Measurements from ENCODE around the gene TUFM.
A peak's percentile ranks its signal among the peaks of the same experiment; 100 is the strongest.
"Not testable (repeated sequence)": the region's sequence is repeated elsewhere in the genome, so short reads cannot be mapped to it uniquely, and the experiment has no call there.

The TUFM gene

DNA sequence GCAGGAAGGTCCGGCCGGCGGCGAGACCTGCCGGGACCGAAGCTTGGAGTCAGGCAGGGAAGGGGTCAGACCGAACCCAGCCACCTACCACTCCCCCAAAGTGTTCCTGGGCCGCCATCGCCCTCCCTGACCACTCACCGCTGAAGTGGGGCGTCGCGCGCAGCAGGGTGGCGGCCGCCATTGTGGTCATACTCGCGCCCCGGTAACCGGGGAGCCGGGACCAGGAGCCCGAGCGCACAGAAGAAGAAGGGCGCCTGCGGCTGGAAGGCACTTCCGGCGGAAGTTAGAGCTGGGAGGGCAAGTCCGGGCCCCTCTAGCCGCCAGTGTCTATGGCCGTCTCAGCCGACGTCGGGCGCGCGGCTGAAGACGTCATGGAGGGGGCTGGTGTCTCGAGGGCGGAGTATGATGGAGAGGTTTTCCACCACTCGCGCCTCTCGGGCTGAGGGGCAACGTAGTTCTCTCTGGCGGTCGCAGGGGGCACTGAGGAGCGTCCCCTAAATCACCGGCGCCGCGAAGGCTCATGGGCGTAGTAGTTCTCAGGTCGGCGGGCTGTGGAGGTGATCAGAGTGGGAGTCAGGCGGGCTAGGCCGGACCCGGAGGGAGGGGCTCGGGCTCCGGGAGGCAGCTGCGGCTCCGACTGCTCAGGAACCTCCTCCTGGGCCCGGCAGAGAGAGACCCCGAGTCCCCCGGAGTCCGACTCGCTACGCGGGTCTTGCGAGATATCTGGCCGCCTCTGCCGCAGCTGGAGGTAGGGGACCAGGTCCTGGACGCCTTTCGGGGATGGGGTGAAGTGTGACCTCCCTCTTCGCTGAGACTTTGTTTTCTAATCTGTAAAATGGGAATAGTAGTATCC is at the start of gene TUFM:
TSS of gene TUFM (minus strand) at position 269 of the 853 bp plus-strand sequence. CDS start at position 190, 79 bp downstream.
- WGBS (ENCODE audit: insufficient coverage, insufficient read length): no CpG with 5 or more reads among the region's 73 CpGs
- peaks cover 27% of the 10 kb centered on the region for H3K36me3 ChIP-seq (ENCODE audit: control insufficient read depth, insufficient read depth, low read length)
- H3K27me3 ChIP-seq (ENCODE audit: control insufficient read depth, insufficient read depth, low read length): no peaks in the 10 kb centered on the region
- no peaks in the 10 kb centered on the region for H3K9me3 ChIP-seq (ENCODE audit: control insufficient read depth, insufficient read depth, low read length)
- DNase-seq (ENCODE audit: low read depth, low spot score): peak; percentile 94
- peak within 1 kb of the TSS; percentile 75 for H3K4me3 ChIP-seq (ENCODE audit: low read length)
- no peak within 1 kb of the TSS for H3K27ac ChIP-seq (ENCODE audit: low read length)
- no peaks in the 10 kb centered on the region for H3K4me1 ChIP-seq (ENCODE audit: control insufficient read depth, insufficient read depth, low read length)

DNA sequence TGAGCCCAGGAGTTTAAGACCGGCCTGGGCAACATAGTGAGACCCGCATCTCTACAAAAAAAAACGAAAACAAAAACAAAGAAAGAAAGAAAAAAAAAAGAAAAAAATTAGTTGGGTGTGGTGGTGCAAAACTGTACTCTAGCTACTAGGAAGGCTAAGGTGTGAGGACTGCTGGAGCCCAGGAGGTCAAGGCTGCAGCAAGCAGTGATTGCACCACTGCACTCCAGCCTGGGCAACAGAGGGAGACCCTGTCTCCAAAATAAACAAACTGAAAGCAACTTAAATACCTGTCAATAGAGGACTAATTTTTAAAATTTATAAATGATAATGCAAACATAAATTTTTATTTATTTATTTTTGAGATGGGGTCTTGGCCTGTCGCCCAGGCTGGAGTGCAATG is 49.5 kb upstream of the TUFM start:
- Histone ChIP-seq H3K4me3 (ENCODE audit: low read length) (no peak overlapping the region), H3K27ac (ENCODE audit: low read length) (no peak overlapping the region), H3K36me3 (ENCODE audit: control insufficient read depth, insufficient read depth, low read length) (no peaks in the 10 kb centered on the region), H3K4me1 (ENCODE audit: control insufficient read depth, insufficient read depth, low read length) (no peaks in the 10 kb centered on the region), H3K27me3 (ENCODE audit: control insufficient read depth, insufficient read depth, low read length) (no peaks in the 10 kb centered on the region), H3K9me3 (ENCODE audit: control insufficient read depth, insufficient read depth, low read length) (no peaks in the 10 kb centered on the region)
- DNase-seq (ENCODE audit: low read depth, low spot score): no peak
- no CpG with 5 or more reads among the region's 4 CpGs for WGBS (ENCODE audit: insufficient coverage, insufficient read length)

DNA sequence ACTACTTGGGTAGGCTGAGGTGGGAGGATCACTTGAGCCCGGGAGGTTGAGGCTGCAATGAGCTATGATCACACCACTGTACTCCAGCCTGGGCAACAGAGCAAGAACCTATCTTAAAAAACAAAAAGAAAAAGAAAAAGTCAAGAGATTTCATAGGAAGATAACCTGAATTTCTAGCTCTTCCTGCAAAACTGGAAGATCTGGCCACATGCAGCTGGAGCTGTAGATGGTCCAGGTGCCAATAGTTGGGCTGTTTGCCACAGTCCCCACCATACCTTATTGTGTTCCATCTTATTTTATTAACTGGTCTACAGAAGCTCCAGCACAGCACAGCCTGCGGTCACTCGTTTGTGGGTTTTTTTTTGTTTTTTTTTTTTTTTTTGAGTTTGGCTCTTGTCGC is 47.1 kb upstream of the TUFM start:
- Histone ChIP-seq H3K27me3 (ENCODE audit: control insufficient read depth, insufficient read depth, low read length) (no peaks in the 10 kb centered on the region), H3K4me3 (ENCODE audit: low read length) (no peak overlapping the region), H3K4me1 (ENCODE audit: control insufficient read depth, insufficient read depth, low read length) (no peaks in the 10 kb centered on the region), H3K9me3 (ENCODE audit: control insufficient read depth, insufficient read depth, low read length) (no peaks in the 10 kb centered on the region), H3K27ac (ENCODE audit: low read length) (no peak overlapping the region), H3K36me3 (ENCODE audit: control insufficient read depth, insufficient read depth, low read length) (no peaks in the 10 kb centered on the region)
- DNase-seq (ENCODE audit: low read depth, low spot score): no peak
- WGBS (ENCODE audit: insufficient coverage, insufficient read length): no CpG with 5 or more reads among the region's 4 CpGs

DNA sequence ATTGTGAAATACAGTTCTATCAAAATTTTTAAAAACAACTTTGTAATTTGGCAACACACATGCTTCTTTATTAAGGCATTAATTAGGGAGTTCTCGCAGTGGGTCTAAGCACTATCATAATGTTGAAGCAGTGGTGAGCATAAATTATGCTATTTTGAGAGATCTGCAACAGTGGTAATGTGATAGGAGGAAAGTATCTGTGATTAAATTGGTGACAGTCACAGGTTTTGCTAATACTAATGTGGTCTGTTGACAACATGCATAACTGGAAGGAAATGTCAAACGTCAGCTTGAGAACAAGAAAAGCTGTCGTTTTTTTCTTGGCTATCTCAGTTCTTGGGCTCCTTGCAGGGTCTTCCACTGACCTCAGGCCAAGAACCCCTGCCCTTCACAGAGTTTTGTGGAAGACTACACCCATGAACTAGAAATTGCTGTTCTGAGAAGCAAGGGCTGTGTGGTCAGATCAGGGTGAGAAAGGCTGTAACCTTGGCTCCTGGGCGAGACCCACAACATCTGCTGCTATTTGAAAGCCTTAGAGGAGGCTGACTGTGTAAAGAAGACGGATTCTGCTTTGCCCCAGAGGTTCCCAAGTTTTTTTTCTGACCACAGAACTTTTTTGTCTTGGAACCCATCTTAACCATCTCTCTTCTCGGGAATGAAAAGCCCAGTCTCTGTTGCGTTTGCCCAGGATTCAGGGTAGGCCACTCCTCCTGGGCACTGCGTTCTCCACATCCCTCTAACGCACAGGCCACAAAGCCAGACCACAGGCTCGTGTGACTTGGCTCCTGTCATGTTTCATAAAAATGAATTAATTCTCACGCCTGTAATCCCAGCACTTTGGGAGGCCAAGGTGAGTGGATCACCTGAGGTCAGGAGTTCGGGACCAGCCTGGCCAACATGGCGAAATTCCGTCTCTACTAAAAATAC is 46.1 kb upstream of the TUFM start:
- Histone ChIP-seq H3K27me3 (ENCODE audit: control insufficient read depth, insufficient read depth, low read length) (no peaks in the 10 kb centered on the region), H3K9me3 (ENCODE audit: control insufficient read depth, insufficient read depth, low read length) (no peaks in the 10 kb centered on the region), H3K36me3 (ENCODE audit: control insufficient read depth, insufficient read depth, low read length) (no peaks in the 10 kb centered on the region), H3K4me3 (ENCODE audit: low read length) (no peak overlapping the region), H3K27ac (ENCODE audit: low read length) (no peak overlapping the region), H3K4me1 (ENCODE audit: control insufficient read depth, insufficient read depth, low read length) (no peaks in the 10 kb centered on the region)
- DNase-seq (ENCODE audit: low read depth, low spot score): no peak
- no CpG with 5 or more reads among the region's 14 CpGs for WGBS (ENCODE audit: insufficient coverage, insufficient read length)

DNA sequence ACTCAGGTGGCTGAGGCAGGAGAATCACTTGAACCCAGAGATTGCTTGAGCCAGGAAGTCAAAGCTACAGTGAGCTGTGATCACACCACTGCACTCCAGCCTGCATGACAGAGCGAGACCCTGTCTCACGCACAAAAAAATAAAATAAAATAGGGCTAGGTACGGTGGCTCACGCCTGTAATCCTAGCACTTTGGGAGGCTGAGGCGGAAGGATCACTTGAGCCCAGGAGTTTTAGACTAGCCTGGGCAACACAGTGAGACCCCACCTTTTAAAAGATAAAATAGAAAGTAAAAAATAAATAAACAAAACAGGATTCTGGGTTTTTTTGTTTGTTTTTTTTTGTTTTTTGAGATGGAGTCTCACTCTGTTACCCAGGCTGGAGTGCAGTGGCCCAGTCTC is 44.2 kb upstream of the TUFM start:
- not testable (repeated sequence) for H3K27ac ChIP-seq (ENCODE audit: low read length); DNase-seq (ENCODE audit: low read depth, low spot score); H3K4me1 ChIP-seq (ENCODE audit: control insufficient read depth, insufficient read depth, low read length); H3K9me3 ChIP-seq (ENCODE audit: control insufficient read depth, insufficient read depth, low read length); H3K27me3 ChIP-seq (ENCODE audit: control insufficient read depth, insufficient read depth, low read length); H3K4me3 ChIP-seq (ENCODE audit: low read length); H3K36me3 ChIP-seq (ENCODE audit: control insufficient read depth, insufficient read depth, low read length)
- WGBS (ENCODE audit: insufficient coverage, insufficient read length): no CpG with 5 or more reads among the region's 5 CpGs

DNA sequence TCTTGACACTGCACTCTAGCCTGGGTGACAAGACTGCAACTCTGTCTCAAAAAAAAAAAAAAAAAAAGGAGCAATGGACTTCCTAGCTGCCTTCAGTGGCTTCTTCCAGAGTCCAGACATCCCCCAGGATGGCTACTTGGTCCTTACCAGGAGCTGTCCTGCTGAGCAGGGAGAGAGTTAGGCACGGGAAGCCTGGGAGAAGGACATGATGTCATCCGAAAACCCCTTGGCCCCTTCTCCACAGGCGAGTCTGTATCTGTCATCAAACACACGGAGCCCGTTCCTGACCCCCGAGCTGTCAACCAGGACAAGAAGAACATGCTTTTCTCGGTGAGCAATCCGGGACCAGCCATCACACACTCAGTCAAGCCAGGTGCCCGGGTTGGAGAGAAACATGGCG is 40.8 kb upstream of the TUFM start:
- Histone ChIP-seq H3K36me3 (ENCODE audit: control insufficient read depth, insufficient read depth, low read length) (no peaks in the 10 kb centered on the region), H3K27ac (ENCODE audit: low read length) (no peak overlapping the region), H3K4me3 (ENCODE audit: low read length) (no peak overlapping the region), H3K27me3 (ENCODE audit: control insufficient read depth, insufficient read depth, low read length) (no peaks in the 10 kb centered on the region), H3K9me3 (ENCODE audit: control insufficient read depth, insufficient read depth, low read length) (no peaks in the 10 kb centered on the region), H3K4me1 (ENCODE audit: control insufficient read depth, insufficient read depth, low read length) (peaks cover 7% of the 10 kb centered on the region)
- no peak for DNase-seq (ENCODE audit: low read depth, low spot score)
- WGBS (ENCODE audit: insufficient coverage, insufficient read length): no CpG with 5 or more reads among the region's 10 CpGs

DNA sequence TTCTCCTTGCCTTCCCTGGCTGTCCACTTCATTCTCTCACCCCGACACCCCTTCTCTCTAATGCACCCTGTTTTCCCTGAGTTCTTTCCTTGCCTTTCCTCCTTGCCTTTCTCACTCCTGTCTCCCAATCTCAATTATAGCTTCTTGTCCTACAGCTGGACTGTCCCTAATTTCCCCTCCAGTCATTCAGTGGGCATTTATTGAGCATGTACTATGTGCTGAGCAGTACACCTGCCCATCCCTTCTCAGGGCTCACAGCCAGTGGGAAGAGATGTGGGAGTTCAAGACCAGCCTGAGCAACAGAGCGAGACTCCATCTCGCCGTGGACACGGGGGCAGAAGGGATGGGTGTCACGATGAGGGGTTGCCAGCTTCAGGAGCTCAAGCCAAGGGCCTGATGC is 37.9 kb upstream of the TUFM start:
- Histone ChIP-seq H3K36me3 (ENCODE audit: control insufficient read depth, insufficient read depth, low read length) (no peaks in the 10 kb centered on the region), H3K27ac (ENCODE audit: low read length) (no peak overlapping the region), H3K4me3 (ENCODE audit: low read length) (no peak overlapping the region), H3K9me3 (ENCODE audit: control insufficient read depth, insufficient read depth, low read length) (no peaks in the 10 kb centered on the region), H3K27me3 (ENCODE audit: control insufficient read depth, insufficient read depth, low read length) (no peaks in the 10 kb centered on the region), H3K4me1 (ENCODE audit: control insufficient read depth, insufficient read depth, low read length) (peaks cover 10% of the 10 kb centered on the region)
- no CpG with 5 or more reads among the region's 6 CpGs for WGBS (ENCODE audit: insufficient coverage, insufficient read length)
- DNase-seq (ENCODE audit: low read depth, low spot score): no peak

DNA sequence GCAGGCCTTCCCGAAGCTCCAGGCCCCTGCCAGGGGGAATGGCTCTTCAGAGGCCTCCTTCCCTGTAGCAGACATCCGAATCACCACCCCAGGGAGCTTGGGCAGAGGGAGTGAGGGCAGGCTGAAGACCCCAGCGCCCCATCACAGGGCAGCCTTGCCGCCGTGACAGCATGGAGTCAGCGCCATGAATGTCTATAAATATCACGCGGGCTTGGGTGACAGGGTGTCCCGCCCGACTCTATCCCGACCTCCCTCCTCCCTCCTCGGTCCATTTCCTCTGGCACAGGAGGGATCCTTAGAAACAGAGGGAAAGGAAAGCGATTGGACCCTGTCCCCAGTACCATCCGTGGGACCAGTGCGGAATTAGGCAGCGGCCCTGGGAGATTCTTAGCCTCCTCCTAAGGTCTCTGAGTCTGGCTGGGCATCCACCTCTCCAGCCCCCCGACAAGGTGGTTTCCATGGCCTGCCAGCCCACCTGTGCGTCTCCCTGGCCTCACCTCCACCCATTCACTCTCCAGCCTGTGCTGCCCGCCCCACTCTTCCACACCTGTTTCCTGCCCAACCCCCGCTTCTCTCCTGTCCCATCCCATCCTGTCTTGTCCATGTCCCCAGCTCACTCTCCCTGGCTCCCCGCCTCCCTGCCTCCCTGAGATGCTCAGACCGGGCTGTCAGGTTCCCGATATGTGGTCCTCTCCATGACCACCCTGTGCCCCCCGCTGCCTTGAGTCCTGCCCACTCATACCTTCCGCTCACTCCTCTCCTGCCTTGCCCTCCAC is 37.3 kb upstream of the TUFM start:
- no peak overlapping the region for H3K27ac ChIP-seq (ENCODE audit: low read length)
- no peaks in the 10 kb centered on the region for H3K27me3 ChIP-seq (ENCODE audit: control insufficient read depth, insufficient read depth, low read length)
- H3K4me3 ChIP-seq (ENCODE audit: low read length): no peak overlapping the region
- DNase-seq (ENCODE audit: low read depth, low spot score): no peak
- H3K36me3 ChIP-seq (ENCODE audit: control insufficient read depth, insufficient read depth, low read length): no peaks in the 10 kb centered on the region
- WGBS (ENCODE audit: insufficient coverage, insufficient read length): no CpG with 5 or more reads among the region's 25 CpGs
- H3K4me1 ChIP-seq (ENCODE audit: control insufficient read depth, insufficient read depth, low read length): peaks cover 10% of the 10 kb centered on the region
- no peaks in the 10 kb centered on the region for H3K9me3 ChIP-seq (ENCODE audit: control insufficient read depth, insufficient read depth, low read length)

DNA sequence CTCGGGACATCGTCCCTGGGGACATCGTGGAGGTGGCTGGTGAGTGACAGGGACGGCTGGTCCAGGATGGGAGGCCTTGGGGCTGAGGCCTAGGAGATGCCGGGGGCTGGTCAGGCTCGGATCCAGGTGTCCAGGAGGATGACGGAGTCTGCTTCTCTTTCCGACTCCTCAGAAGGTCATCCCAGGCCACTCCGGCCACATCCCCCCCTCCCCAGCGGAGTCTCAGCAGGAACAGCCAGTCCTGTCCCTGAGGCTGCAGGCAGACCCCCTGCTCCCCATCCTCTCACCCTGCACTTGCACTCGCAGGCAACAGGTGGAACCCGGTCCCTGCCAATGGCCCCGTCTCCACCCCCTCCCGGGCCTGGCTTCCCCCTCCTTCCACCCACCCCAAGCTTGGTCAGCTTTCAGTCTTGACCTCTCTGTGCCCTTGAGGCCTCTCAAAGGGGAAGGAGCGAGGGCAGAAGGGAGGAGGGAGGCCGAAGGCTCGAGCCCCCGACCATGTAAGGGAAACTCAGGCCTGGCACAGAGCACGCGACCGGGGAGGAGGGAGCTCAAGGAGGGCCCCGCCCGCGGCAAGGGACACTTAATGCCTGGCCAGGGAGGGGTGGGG is 36.5 kb upstream of the TUFM start:
- Histone ChIP-seq H3K4me3 (ENCODE audit: low read length) (no peak overlapping the region), H3K36me3 (ENCODE audit: control insufficient read depth, insufficient read depth, low read length) (no peaks in the 10 kb centered on the region), H3K9me3 (ENCODE audit: control insufficient read depth, insufficient read depth, low read length) (no peaks in the 10 kb centered on the region), H3K27me3 (ENCODE audit: control insufficient read depth, insufficient read depth, low read length) (no peaks in the 10 kb centered on the region), H3K27ac (ENCODE audit: low read length) (no peak overlapping the region), H3K4me1 (ENCODE audit: control insufficient read depth, insufficient read depth, low read length) (peaks cover 10% of the 10 kb centered on the region)
- no peak for DNase-seq (ENCODE audit: low read depth, low spot score)
- no CpG with 5 or more reads among the region's 24 CpGs for WGBS (ENCODE audit: insufficient coverage, insufficient read length)

DNA sequence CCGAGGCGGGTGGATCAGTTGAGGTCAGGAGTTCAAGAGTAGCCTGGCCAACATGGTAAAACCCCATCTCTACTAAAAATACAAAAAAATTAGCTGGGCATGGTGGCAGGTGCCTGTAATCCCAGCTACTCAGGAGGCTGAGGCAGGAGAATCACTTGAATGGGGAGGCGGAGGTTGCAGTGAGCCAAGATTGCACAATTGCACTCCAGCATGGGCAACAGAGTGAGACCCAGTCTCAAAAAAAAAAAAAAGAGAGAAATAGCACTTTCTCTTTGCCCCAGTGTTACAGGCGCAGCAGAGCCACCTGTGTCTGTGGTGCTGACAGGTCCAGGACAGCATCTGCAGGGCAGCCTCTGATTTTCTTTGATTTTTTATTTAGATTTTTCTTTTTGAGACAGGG is 35.4 kb upstream of the TUFM start:
- no CpG with 5 or more reads among the region's 4 CpGs for WGBS (ENCODE audit: insufficient coverage, insufficient read length)
- H3K36me3 ChIP-seq (ENCODE audit: control insufficient read depth, insufficient read depth, low read length); DNase-seq (ENCODE audit: low read depth, low spot score); H3K9me3 ChIP-seq (ENCODE audit: control insufficient read depth, insufficient read depth, low read length); H3K4me3 ChIP-seq (ENCODE audit: low read length); H3K27me3 ChIP-seq (ENCODE audit: control insufficient read depth, insufficient read depth, low read length); H3K27ac ChIP-seq (ENCODE audit: low read length): not testable (repeated sequence)
- peaks cover 10% of the 10 kb centered on the region for H3K4me1 ChIP-seq (ENCODE audit: control insufficient read depth, insufficient read depth, low read length)

Data from iPS DF 6.9 (cell line).